Calu3 (cell line): ENCODE measurements around the gene TENT4B. TPM values are rescaled to one million over a fixed set of nuclear protein-coding genes. Genes with fewer than 3 reads are reported as not detected.
A peak's percentile ranks its signal among the peaks of the same experiment; 100 is the strongest.

ENCODE experiments used
- BruUV-seq: library from RNA; stranded (reverse); fragments of 400-500 nt; replicated peaks from 2 replicates; lab custom pipeline; 2021; lab: Mats Ljungman, UMichigan
- CTCF ChIA-PET: fragments of 300-600 bp; sonication (Branson Sonifier 250); formaldehyde crosslinking; loops from one replicate; lab custom pipeline; 2022; ENCODE audit warnings: antibody characterized with exemption; lab: Charles Lee
- DNase-seq: peaks from one replicate; pipeline ENCODE4 v3.0.0; 2022
- H3K27ac Mint-ChIP-seq: one replicate; pipeline ENCODE4 v1.8.0; 2022; ENCODE audit warnings: mixed read lengths; ENCODE audit not compliant: unreplicated experiment
- H3K27me3 Mint-ChIP-seq: one replicate; pipeline ENCODE4 v1.8.0; 2022; ENCODE audit warnings: mixed read lengths; ENCODE audit not compliant: unreplicated experiment
- H3K36me3 Mint-ChIP-seq: one replicate; pipeline ENCODE4 v1.8.0; 2022; ENCODE audit warnings: mild to moderate bottlenecking, moderate library complexity, mixed read lengths; ENCODE audit not compliant: insufficient read depth, unreplicated experiment
- H3K4me1 Mint-ChIP-seq: one replicate; pipeline ENCODE4 v1.8.0; 2022; ENCODE audit warnings: mild to moderate bottlenecking, low read depth, mixed read lengths; ENCODE audit not compliant: unreplicated experiment
- H3K4me3 Mint-ChIP-seq: one replicate; pipeline ENCODE4 v1.8.0; 2022; ENCODE audit warnings: mild to moderate bottlenecking, low read depth, moderate library complexity, mixed read lengths; ENCODE audit not compliant: unreplicated experiment
- H3K9me3 Mint-ChIP-seq: one replicate; pipeline ENCODE4 v1.8.0; 2022; ENCODE audit warnings: low read depth, mixed read lengths; ENCODE audit not compliant: unreplicated experiment
- intact Hi-C: fragments of 100-400 bp; cut with micrococcal nuclease; formaldehyde crosslinking; loops from one replicate; pipeline ENCODE4 v1.10.0; 2022; ENCODE audit not compliant: unreplicated experiment
- total RNA-seq: library from RNA; stranded (reverse); gene quantifications from 2 replicates; pipeline ENCODE4 v1.2.3, GENCODE V29; 2022
- TF ChIP-seq, protein P1 (sequence below): fragments of 200-600 bp; IDR thresholded peaks from one replicate; pipeline ENCODE4 v1.8.0; 2022; ENCODE audit warnings: antibody characterized with exemption; ENCODE audit not compliant: unreplicated experiment

TENT4B gene
- total RNA-seq, 1 experiment from 2014 or later, result 21.7 TPM

DNA sequence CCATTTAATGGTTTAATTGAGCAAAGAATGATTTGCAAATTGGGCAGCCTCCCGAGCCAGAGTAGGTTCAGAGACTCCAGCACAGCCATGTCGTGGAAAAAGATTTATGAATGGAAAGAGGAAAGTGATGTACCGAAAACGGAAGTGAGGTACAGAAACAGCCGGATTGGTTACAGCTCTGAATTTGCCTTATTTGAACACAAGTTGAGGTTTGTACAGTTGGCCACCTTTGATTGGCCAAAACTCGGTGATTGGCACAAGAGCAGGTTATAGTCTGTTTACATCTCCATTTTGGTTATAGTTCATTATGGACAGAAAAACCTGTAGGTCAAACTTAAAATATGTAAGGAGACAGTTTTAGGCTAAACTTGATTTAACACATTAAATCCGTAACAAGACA, 44.5 kb downstream of the TENT4B start:
- Mint-ChIP-seq H3K36me3 (no peaks in the 10 kb centered on the region), H3K27me3 (no peaks in the 10 kb centered on the region), H3K9me3 (no peaks in the 10 kb centered on the region), H3K27ac (no peak overlapping the region), H3K4me1 (peaks cover 53% of the 10 kb centered on the region), H3K4me3 (no peak overlapping the region)
- intact Hi-C loops, result no loop called here
- TF ChIP-seq, protein P1, sequence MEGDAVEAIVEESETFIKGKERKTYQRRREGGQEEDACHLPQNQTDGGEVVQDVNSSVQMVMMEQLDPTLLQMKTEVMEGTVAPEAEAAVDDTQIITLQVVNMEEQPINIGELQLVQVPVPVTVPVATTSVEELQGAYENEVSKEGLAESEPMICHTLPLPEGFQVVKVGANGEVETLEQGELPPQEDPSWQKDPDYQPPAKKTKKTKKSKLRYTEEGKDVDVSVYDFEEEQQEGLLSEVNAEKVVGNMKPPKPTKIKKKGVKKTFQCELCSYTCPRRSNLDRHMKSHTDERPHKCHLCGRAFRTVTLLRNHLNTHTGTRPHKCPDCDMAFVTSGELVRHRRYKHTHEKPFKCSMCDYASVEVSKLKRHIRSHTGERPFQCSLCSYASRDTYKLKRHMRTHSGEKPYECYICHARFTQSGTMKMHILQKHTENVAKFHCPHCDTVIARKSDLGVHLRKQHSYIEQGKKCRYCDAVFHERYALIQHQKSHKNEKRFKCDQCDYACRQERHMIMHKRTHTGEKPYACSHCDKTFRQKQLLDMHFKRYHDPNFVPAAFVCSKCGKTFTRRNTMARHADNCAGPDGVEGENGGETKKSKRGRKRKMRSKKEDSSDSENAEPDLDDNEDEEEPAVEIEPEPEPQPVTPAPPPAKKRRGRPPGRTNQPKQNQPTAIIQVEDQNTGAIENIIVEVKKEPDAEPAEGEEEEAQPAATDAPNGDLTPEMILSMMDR, result no peak
- CTCF ChIA-PET, result interaction anchor here (0.7 kb wide), 1 partner anchor 46 kb away, joined by 4 read pairs; no protein-coding TSS in a partner anchor
- no TSS peak for BruUV-seq
- DNase-seq, result no peak

DNA sequence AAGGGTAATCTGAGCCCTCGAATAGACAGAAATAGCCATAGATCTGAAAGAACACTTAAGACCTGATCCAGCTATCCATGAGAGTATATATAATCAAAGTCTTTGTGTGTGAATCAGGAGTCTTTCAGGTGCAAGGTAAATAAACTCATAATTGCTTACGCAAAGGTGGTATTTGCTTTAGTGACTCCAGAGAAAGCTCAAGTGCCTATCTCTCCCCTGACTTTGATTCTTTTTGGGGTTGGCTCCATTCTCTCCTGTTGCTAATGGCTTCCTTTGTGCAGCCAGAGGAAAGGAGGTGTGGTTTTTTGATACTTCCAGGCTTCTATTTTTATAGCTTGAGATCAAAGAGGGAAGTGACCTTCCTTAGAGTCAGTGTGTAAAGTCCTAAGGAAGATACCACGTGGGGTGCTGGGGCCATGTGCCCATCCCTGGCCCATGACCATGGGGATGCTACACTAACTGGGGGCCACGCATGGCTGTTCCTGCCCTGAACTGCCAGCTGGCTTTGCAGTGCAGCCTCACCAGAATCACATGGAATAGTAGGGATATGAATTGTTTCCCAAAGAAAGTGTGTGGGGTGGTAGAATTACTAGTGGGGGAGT, 45.8 kb downstream of the TENT4B start:
- H3K27me3 Mint-ChIP-seq, result no peaks in the 10 kb centered on the region
- no peak overlapping the region for H3K4me3 Mint-ChIP-seq
- no peaks in the 10 kb centered on the region for H3K36me3 Mint-ChIP-seq
- TF ChIP-seq, protein P1, result no peak
- DNase-seq, result no peak
- intact Hi-C loops, result no loop called here
- BruUV-seq, result no TSS peak
- H3K9me3 Mint-ChIP-seq, result no peaks in the 10 kb centered on the region
- CTCF ChIA-PET, result interaction anchor here (0.9 to 1.4 kb wide), 2 partner anchors 12 to 13 kb away, joined by 4 to 6 read pairs; no protein-coding TSS in a partner anchor
- H3K4me1 Mint-ChIP-seq, result peaks cover 53% of the 10 kb centered on the region
- H3K27ac Mint-ChIP-seq, result no peak overlapping the region

DNA sequence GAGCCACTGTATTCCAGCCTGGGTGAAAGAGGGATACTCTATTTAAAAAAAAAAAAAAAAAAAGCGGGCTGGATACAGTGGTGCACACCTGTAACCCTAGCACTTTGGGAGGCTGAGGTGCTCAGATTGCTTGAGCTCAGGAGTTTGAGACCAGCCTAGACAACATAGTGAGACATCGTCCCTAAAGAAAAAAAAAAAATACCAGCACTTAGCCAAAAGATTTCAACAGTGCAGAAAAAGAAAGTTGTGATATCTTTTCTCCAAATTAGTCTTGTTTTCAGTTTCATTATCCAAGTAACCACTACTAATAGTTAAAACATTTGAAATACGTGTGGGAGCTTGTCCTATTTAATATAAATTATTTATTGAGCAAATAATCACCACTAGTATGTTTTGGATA, 48.7 kb downstream of the TENT4B start:
- intact Hi-C loops, result loop anchor here (2.0 to 5.0 kb wide), 2 partner anchors 13 to 44 kb away; no protein-coding TSS in a partner anchor
- no peak for DNase-seq
- Mint-ChIP-seq H3K9me3 (no peaks in the 10 kb centered on the region), H3K27me3 (no peaks in the 10 kb centered on the region), H3K4me3 (no peak overlapping the region), H3K36me3 (no peaks in the 10 kb centered on the region), H3K4me1 (peaks cover 48% of the 10 kb centered on the region), H3K27ac (no peak overlapping the region)
- CTCF ChIA-PET, result interaction anchor here (0.6 to 1.5 kb wide), 2 partner anchors 9 to 17 kb away, joined by 3 to 7 read pairs; no protein-coding TSS in a partner anchor
- no TSS peak for BruUV-seq
- TF ChIP-seq, protein P1, result no peak

DNA sequence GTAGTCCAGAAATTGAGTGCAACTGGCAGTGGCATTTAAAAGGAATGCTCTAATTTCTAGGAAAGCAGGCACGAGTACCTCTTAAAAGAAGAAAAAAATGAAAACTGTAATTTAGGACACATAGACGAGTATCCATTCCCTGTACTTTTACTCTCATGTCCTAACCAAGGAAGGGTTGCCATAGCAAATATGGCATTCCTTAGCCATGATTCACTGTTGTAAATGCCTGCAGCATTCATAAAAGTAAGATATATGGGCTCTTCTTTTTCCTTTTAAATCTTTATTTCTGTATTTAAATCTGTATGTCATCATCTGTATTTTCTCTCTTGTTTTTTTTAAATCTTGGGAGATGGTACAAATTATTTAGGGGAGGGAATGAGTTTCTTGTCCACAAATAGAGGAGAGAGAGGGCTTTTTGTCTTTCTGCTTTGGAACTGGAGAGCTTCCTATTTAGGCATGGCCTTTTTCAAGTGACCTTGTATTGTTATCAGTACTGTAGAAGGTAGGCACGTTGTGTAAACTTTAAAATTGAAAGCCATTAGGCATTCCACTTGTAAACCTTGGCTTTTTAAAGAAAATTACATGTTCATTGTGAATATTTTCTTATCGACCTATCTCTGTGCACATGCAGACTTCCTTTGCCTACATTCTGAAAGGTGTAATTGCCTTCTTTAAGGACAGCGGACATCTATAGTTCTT, 50.0 kb downstream of the TENT4B start:
- peak; percentile 55 for DNase-seq
- CTCF ChIA-PET, result interaction anchor here (1.1 to 1.5 kb wide), 2 partner anchors 18 to 177 kb away, joined by 3 to 7 read pairs; no protein-coding TSS in a partner anchor
- H3K4me1 Mint-ChIP-seq, result peaks cover 49% of the 10 kb centered on the region
- TF ChIP-seq, protein P1, result no peak
- no peaks in the 10 kb centered on the region for H3K36me3 Mint-ChIP-seq
- H3K9me3 Mint-ChIP-seq, result no peaks in the 10 kb centered on the region
- BruUV-seq, result no TSS peak
- H3K27ac Mint-ChIP-seq, result peak overlapping the region; percentile 91
- intact Hi-C loops, result loop anchor here (2.0 to 5.0 kb wide), 2 partner anchors 14 to 46 kb away; no protein-coding TSS in a partner anchor
- no peaks in the 10 kb centered on the region for H3K27me3 Mint-ChIP-seq
- H3K4me3 Mint-ChIP-seq, result peak overlapping the region; percentile 18
